SIG-M5 (cell line): ENCODE results near the gene CARM1.
"Not testable (repeated sequence)": the region's sequence is repeated elsewhere in the genome, so short reads cannot be mapped to it uniquely, and the experiment has no call there.

Source experiments
- DNase-seq: peaks from one replicate; lab custom pipeline; 2025; lab: John Stamatoyannopoulos, UW

Gene CARM1

DNA sequence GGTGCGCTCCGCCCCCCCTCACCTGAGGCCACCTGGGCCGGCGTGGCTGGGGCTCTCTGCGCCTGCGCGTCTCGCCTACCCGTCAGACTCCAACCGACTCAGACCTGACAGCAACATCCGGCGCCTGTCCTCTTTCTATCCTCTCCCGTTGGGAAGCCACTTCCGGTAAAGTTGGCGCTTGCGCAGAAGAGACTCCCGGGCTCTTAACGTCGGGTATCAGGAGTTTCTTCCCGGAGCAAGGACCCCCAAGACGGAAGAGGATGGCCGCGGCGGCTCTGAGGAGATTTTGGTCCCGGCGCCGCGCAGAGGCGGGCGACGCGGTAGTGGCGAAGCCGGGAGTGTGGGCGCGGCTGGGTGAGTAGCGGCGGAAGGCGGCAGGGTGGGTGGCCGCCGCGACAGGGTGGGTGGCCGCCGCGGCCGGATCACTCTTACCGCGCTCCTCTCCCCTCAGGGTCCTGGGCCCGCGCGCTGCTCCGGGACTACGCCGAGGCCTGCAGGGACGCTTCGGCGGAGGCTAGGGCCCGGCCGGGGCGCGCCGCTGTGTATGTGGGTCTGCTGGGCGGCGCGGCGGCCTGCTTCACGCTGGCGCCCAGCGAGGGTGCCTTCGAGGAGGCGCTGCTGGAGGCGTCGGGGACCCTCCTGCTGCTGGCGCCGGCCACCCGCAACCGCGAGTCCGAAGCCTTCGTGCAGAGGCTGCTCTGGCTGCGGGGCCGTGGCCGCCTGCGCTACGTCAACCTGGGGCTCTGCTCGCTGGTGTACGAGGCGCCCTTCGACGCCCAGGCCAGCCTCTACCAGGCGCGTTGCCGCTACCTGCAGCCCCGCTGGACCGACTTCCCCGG is 57.4 kb downstream of the CARM1 start, which contains the start of the genes TIMM29 and YIPF2:
Gene TIMM29 (plus strand): TSS at position 249 of the 839 bp plus-strand sequence. CDS start 12 bp downstream, at position 261.
Gene YIPF2 (minus strand): TSS at position 77 of the 839 bp plus-strand sequence. CDS start 229 bp downstream, outside the sequence.
- peak; percentile 84 for DNase-seq

DNA sequence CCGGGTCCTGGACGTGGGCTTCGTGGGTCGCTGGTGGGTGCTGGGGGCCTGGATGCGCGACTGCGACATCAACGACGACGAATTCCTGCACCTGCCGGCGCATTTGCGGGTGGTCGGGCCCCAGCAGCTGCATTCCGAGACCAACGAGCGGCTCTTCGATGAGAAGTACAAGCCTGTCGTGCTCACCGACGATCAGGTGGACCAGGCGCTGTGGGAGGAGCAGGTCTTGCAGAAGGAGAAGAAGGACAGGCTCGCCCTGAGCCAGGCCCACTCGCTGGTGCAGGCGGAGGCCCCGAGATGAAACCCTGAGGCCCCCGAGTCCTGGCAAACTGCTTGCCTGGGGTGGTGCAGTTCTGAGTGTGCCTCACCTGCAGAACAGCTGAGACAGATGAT is 58.0 kb downstream of the CARM1 start:
- DNase-seq, result no peak

DNA sequence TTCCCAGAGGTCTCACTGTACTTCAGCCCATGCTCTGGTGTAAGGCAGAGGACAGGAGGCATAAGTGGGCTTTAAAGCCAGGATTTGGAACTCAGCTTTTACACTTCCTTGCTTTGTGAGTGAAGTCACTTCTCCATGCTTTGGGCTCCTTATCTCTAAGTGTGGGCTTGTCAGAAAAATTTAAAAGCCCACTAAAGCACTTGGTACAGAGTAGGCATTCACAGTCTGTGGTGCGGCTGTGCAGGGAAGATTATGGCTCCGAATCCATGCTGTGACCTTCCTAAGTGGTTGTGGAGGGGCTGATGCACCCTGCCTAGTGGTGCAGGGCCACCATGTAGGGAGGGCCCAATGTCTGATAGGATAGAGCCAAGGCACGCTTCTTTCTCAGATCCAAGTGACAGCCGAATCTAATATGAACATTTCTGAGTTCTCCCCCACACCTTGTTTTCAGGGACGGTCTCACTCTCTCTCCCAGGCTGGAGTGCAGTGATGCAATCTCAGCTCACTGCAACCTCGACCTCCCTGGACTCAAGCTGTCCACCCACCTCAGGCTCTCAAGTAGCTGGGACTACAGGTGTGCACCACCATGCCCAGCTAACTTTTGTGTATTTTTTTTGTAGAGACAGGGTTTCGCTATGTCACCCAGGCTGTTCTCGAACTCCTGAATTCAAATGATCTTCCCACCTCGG is 64.2 kb downstream of the CARM1 start:
- DNase-seq, result no peak

DNA sequence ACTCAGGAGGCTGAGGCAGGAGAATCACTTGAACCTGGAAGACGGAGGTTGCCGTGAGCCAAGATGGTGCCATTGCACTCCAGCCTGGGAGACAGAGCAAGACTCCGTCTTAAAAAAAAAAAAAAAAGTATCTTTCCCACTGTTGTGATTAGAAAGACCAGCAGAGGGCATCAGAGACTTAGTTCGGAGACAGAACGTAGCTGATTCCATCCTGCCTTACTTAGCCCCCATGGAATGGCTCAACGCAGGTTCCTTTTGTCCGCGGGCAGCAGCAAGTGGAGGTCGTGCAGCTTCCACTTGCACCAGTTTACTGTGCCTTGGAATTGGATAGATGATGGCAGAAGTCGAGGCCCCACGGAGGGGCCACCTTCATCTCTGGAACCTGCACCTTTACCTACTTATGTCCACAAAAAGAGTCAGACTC is 65.3 kb downstream of the CARM1 start:
- DNase-seq, result peak; percentile 7

DNA sequence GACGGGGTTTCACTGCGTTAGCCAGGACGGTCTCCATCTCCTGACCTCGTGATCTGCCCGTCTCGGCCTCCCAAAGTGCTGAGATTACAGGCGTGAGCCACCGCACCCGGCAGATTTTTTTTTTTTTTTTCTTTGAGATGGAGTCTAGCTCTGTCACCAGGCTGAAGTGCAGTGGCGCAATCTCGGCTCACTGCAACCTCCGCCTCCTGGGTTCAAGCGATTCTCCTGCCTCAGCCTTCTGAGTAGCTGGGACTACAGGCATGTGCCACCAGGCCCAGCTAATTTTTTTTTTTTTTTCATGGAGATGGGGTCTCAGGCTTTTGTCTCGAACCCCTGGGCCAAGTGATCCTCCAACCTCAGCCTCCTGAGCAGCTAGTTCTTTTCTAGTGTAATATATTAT is 70.3 kb downstream of the CARM1 start:
- DNase-seq, result not testable (repeated sequence)

DNA sequence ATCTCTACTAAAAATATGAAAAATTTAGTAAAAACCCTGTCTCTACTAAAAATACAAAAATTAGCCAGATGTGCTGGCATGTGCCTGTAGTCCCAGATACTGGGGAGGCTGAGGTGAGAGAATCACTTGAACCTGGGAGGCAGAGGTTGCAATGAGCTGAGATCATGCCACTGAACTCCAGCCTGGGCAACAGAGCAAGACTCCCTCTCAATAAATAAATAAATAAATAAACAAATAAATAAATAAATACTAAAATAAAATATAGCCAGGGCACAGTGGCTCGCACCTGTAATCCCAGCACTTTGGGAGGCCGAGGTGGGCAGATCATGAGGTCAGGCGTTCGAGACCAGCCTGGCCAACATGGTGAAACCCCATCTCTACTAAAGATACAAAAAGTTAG is 72.1 kb downstream of the CARM1 start:
- not testable (repeated sequence) for DNase-seq

DNA sequence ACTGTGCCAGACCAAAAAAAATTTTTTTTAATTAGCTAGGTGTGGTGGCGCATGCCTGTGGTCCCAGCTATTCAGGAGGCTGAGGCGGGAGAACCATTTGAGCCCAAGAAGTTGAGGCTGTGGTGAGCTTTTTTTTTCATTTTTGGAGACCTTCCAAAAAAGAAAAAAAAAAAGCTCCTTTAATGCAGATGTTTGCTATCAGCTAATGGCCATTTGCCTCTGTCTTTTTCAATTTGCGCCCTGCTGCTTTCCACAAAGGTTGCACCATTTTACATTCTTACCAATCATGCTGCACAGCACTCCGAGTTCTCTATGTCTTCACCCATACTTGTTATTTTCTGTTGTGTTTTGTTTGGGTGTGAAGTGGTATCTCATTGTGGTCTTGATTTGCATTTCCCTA is 73.9 kb downstream of the CARM1 start:
- no peak for DNase-seq

DNA sequence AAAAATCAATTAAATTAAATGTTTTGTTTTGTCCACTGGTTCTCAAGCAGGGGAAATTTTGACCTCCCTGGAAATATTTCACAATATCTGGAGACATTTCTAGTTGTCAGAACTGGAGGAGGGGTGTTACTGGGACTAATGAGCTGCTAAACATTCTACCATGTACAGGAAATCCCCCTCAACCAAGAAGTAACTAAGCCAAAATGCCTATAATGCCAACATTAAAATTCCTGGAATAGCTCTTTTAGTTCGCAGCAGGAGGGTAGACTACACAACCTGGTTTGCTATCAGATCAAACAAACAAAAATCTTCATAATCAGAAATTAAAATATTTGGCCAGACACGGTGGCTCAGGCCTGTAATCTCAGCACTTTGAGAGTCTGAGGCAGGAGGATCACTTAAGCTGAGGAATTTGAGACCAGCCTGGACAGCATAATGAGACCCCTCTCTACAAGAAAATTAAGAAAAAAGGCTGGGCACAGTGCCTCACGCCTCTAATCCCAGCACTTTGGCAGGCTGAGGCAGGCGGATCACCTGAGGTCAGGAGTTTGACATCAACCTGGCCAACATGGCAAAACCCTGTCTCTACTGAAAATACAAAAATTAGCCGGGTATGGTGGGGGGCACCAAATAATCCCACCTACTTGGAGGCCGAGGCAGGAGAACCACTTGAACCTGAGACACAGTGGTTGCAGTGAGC is 75.8 kb downstream of the CARM1 start:
- DNase-seq, result no peak

DNA sequence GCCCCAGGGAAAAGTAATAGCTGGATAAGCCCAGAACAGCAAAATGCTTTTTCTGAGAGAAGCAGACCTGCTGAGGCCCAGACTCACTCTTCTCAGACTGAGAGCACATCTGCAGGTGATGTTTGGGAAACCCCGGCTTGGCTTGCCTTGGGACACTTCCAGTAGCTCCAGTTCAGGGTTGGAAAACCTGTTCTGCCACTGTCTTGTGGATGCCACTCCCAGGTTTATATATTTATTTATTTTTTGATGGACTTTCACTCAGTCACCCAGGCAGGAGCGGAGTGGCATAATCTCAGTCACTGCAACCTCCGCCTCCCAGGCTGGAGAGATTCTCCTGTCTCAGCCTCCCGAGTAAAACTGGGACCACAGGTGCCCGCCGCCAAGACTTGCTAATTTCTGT is 81.5 kb downstream of the CARM1 start:
- no peak for DNase-seq

DNA sequence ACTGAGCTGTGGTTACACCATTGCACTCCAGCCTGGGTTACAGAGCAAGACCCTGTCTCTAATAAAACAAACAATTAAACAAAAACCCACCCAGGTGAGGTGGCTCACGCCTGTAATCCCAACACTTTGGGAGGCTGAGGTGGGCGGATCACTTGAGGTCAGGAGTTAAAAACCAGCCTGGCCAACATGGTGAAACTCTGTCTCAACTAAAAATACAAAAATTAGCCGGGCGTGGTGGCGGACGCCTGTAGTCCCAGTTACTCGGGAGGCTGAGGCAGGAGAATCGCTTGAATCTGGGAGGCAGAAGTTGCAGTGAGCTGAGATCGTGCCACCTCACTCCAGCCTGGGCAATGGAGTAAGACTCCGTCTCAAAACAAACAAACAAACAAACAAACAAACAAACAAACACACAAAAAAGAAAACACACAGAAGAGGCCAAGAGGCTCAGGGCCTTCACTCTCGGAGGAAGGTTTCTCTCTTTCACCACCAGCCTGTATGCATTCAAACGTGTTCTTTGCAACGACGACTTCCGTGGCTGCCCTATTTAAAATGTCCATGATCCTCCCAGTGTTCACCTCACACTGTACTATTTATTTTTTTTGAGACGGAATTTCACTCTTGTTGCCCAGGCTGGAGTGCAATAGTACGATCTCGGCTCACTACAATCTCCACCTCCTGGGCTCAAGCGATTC is 88.1 kb downstream of the CARM1 start:
- DNase-seq, result not testable (repeated sequence)

DNA sequence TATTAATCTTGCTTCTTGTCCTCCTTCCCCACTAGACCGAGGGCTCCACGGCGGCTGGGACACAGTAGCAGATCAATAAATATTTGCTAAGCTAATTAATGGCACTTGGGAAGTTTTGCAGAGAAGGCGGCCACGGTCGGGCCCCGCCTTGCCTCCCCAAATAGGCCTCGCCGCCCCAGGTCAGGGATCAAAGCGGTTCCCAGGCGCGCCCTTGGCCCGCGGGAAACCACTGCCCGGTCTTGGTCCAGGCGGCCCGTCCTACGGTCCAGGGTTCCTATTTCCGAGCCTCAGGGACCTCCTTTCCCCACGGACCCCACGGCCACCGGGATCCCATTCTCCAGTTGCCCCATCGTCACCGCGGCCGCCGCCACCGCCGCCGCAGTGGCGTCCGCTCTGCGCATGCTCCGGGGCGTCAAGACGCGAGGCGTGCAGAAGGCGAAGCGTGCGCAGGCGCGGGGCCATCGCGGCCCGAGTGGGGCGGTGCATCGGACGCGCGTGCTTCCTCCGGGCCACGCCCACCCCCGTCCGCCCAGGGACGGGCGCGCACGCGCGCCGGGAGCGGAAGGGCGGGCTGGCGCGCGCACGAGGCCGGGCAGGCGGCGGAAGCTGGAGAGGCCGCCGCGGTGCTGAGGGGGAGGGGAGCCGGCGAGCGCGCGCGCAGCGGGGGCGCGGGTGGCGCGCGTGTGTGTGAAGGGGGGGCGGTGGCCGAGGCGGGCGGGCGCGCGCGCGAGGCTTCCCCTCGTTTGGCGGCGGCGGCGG is 89.1 kb downstream of the CARM1 start, which contains the start of gene SMARCA4:
Gene SMARCA4 (plus strand): TSS at position 717 of the 759 bp plus-strand sequence. CDS start 23,122 bp downstream, outside the sequence.
- DNase-seq, result peak; percentile 50

DNA sequence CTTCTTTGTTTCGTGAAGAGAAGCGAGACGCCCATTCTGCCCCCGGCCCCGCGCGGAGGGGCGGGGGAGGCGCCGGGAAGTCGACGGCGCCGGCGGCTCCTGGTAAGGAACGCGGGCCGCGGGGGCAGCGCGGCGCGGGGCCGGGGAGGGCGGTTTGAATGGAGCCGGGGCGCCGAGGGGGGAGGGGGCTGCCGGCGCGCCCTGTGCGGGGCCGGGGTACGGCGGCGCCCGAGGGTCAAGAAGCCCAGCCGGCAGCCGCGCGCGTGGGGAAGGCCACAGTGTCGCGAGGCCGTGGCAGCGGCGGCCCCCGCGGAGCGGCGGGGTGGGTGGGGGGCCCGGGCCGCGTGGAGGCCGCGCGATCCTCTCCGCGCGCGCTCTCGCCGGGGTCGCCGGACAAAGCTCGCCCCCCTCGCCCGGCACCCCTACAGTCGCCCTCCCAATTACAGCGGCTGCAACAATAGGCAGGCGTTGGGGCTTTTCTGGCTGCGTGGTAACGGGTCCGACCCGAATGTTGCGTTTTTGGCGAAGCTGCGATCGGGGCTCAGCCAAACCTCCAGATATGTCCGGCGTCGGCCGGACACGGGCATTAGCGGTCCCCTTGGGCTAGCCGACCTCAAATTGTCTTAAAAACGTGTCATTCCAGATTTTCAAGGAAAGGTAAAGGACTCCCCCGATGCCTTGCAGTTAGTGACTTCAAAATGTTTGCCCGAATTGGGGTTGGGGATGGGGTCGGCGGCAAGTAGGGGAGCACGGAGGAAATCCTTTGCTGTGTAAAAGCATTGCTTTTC is 89.9 kb downstream of the CARM1 start:
- DNase-seq, result no peak

DNA sequence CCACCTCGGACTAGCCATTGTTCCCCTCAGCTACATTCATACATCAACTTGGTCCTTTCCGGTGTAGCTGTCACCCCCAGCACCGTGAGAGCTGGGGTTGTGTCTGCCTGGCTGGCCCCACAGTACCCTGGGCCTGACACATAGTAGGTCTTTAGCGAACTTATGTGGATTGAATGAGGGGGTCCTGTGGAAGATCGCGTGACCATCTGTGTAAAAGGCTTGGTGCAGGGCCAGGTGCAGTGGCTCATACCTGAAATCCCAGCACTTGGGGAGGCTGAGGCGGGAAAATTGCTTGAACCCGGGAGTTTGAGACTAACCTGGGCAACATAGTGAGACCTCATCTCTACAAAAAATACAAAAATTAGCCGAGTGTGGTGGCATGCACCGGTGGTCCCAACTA is 91.5 kb downstream of the CARM1 start:
- DNase-seq, result no peak

DNA sequence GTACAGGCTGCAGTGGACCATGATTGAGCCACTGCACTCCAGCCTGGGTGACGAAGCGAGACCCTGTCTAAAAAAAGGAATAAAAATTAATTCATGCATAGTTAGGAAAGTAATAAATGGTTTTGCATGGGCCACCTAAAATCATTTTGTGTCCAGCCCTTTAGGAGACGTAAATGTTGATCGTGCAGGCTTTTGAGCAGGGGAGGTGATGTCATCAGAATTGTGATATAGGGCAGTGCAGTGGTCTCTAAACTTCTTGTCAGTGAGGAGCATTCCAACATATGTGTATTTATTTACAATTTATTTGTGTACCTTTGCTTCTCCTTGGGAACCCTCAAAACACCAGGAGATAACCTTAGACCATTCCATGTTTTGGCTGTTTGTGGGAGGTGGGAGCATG is 92.5 kb downstream of the CARM1 start:
- DNase-seq, result no peak

DNA sequence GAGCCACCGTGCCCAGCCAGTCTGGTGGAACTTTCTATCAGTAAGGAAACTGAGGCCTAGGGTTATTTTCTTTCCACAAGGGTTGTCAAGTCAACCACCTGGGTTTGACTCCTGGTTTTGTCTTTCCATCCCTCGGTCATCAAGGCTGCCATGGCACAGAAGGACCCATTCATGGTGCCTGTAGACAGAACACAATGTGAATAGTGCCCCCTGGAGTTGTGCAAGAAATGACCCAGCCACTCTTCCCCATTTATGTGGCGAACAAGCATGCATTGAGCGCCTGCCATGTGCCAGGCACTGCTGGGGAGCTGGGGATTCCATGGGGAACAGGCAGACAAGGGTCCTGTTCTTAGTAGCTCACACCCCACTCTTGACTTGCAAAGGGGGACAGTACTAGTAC is 93.5 kb downstream of the CARM1 start:
- DNase-seq, result no peak

DNA sequence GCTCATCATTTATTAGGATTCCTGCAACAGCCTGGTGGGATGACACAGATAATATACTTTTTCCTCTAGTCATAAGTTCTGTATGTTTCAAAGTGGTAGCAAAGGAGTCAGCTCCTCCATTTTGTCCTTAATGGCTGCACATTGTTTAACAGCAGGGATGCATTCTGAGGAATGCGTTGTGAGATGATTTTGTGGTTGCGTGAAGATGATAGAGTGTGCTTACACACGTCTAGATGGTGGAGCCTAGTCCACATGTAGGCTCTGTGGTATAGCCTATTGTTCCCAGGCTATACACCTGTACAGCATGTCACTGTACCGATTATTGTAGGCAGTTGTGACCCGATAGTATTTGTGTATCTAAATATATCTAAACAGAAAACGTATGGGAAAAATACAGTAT is 94.0 kb downstream of the CARM1 start:
- DNase-seq, result no peak

DNA sequence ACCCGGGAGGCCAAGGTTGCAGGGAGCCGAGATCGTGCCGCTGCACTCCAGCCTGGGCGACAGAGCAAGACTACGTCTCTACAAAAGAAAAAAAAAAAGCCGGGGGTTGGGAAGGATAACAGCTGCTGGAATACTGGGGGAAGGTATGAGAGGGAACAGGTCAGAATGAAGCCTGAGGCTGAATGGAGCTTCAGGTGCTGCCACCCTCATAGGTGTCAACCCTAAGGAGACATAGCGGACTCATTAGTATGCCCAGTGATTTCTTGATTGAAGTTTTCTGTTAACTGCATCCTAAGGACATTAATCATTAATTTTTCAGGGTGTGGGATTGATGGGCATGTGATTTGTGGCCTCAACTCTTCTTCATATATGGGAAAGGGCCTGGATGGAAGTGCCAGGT is 95.5 kb downstream of the CARM1 start:
- DNase-seq, result no peak

DNA sequence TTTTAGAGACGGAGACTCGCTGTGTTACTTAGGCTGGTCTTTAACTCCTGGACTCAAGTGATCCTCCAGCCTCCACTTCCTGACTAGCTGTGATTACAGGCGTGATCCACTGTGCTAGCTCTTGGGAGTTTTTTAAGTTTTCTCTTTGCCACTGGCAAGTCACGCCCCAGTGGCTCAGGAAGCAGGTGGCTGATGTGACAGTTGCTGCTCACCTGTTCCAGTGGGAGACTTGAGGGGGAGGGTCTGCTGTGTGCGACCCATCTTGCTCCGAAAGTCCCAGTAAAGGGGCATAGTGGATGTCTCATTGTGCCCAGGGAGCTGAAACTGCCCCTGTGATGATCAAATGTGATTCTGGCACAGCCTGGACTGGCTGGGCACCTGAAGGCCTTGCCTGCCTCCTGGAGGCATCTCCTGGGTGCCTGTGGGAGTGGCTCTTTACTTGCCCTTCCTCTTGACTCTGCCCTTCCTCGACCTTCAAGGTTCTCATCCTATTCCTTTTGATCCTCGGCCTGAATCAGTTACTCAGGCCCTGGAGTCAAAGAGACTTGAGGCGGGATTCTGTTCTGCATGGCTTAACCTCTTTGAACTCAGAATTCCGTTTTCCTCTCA is 97.3 kb downstream of the CARM1 start:
- no peak for DNase-seq

DNA sequence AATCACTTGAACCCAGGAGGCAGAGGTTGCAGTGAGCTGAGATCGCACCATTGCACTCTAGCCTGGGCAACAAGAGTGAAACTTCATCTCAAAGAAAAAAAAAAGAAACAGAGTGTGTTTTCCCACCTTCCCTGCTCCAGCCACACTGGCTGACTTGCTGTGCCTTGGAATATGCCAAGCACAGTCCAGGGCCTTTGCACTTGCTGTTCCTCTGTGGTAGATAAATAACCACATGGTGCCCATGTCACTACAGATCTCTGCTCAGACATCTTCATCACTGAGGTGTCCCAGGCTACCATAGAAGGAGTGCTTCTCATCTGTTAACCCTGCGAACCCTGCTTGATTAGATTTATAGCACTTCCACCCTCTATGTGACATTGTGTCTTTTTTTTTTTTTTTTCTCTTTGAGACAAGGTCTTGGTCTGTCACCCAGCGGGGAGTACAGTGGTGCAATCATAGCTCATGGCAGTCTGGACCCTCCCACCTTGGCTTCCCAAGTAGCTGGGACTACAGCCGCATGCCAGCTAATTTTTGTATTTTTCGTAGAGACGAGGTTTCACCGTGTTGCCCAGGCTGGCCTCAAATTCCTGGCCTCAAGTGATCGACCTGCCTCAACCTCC is 99.9 kb downstream of the CARM1 start:
- DNase-seq, result no peak
